Stimulated activated CD4-positive, alpha-beta T cell treated with anti-CD3 and anti-CD28 coated beads, Interleukin-2, amount 100 ng/mL, for 48 hours (primary cell): Measurements from ENCODE around the gene KRTCAP3.

Experiments
- DNase-seq, 2 donors: peaks; one replicate each; pipeline ENCODE4 v3.0.0-alpha.2; 2020

KRTCAP3 gene

DNA sequence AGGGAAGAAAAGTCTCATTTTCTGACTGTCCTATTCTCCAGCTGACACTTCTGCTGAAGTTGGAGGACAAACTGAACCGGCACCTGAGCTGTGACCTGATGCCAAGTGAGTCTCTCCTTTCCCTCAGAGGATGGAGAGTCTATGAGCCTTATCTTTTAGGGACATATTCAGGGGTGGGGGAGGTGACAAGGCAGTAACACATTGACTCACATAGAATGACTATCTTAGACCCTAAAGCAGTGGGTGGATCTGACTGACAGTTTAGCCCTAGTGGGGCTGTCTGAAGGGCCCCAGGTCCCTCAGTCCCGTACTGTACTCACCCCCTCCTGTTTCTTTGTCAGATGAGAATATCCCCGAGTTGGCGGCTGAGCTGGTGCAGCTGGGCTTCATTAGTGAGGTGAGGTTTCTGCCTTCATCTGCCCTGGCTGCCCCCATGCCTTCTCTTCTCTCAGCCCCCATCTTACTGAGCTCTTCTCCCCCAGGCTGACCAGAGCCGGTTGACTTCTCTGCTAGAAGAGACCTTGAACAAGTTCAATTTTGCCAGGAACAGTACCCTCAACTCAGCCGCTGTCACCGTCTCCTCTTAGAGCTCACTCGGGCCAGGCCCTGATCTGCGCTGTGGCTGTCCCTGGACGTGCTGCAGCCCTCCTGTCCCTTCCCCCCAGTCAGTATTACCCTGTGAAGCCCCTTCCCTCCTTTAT lies 805 bp upstream of the KRTCAP3 start:
- DNase-seq, result no peak

DNA sequence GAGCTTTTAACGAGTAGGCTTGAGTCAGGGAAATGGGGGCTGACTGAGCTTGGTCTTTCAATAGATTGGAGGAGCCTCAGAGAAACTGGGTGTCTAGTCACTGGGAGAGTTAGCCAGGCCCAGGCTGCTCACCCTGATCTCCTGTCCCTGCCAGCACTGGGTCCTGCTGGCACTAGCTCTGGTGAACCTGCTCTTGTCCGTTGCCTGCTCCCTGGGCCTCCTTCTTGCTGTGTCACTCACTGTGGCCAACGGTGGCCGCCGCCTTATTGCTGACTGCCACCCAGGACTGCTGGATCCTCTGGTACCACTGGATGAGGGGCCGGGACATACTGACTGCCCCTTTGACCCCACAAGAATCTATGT lies 720 bp downstream of the KRTCAP3 start:
- DNase-seq, result no peak

- no peak for DNase-seq
Observed at GRCh38 chr2:27445155-27445554, 3.0 kb downstream of the KRTCAP3 start.

- DNase-seq, result no peak
Observed at GRCh38 chr2:27445615-27446014, 3.4 kb downstream of the KRTCAP3 start.

DNA sequence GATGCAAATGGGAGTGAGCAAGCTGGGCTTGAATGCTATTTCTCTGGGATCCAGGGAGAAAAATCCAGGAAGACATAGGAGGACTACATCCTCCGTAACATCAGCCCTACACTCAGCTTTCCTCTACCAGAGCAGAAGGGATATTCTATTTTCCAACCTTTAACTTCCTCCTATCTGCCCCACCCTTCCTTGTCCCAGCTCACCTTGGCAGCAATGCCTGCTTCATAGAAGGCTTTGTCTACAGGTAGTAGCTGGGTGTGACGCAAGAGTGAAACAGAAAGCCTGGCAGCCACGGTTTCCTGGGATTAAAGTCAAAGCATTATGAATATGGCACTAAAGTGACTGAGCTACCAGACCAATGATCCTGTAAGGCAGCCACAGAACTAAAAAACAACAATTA lies 3.9 kb downstream of the KRTCAP3 start:
- DNase-seq, result no peak

GRCh38 chr2:27448381-27448780 lies 6.2 kb downstream of the KRTCAP3 start:
- no peak for DNase-seq

- no peak for DNase-seq
Observed at GRCh38 chr2:27451095-27451494, 8.9 kb downstream of the KRTCAP3 start.

DNA sequence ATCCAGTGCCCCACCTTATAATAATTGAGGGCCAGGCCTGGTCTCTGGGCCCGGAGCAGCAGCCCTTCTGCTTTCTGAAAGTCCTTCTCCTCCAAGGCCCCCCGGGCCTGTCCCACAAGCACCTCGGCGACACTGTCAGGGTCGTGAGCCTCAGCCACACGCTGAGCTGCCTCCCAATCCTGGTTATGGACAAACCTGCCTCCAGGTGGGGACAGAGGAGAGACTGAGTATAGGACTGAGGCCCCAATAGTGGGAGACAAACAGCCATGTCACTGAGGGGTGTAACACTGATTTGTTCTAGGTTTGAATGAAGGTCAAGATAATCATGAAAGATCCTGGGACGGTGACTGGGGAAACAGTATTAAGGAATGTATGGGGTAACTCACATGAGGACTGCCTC lies 11.8 kb downstream of the KRTCAP3 start:
- no peak for DNase-seq

DNA sequence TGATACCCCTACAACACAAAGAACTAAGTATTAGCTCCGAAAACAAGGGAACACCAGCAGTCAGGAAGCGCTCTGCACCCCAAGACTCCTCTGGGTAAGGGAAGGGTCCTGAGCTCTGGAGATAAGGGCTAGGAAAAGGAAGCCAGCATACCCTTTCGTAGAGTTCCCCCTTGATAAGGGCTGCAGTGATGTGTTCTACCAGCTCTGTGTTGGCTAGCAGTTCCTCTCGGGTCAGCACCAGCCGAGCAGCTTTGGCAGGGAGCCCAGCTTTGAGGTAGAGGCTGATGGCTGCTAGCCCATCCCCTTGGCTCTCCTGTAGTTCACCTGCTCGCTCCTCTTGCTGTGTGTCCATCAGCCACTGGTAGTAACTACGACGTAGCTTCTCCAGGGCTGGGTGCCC lies 18.9 kb downstream of the KRTCAP3 start:
- no peak for DNase-seq

DNA sequence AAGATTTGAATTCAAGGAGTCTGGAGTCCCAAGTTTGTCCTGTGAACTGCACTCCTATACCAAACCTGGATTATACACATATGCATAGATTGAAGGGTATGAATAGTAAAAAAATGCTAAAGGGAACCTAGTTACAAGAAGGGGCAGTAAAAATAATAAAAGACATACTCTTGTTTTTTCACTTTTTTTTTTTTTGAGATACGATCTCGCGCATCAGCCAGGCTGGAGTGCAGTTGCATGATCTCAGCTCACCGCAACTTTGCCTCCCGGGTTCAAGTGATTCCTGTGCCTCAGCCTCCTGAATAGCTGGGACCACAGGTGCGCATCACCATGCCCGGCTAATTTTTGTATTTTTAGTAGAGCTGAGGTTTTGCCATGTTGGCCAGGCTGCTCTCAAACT lies 22.3 kb downstream of the KRTCAP3 start:
- DNase-seq, result no peak

GRCh38 chr2:27471961-27472360 lies 29.8 kb downstream of the KRTCAP3 start:
- DNase-seq, result no peak

- no peak for DNase-seq
Observed at GRCh38 chr2:27485496-27485895, 43.3 kb downstream of the KRTCAP3 start.

- no peak for DNase-seq
Observed at GRCh38 chr2:27489118-27489497, 46.9 kb downstream of the KRTCAP3 start.

- peak; percentile 97 to 98 for DNase-seq
Observed at GRCh38 chr2:27489498-27490397, 47.6 kb downstream of the KRTCAP3 start, which contains the start of gene IFT172. TSS of gene IFT172 (minus strand) at chr2:27489743. CDS start at chr2:27489653, 90 bp downstream.

GRCh38 chr2:27492557-27492956 lies 50.4 kb downstream of the KRTCAP3 start:
- DNase-seq, result no peak

DNA sequence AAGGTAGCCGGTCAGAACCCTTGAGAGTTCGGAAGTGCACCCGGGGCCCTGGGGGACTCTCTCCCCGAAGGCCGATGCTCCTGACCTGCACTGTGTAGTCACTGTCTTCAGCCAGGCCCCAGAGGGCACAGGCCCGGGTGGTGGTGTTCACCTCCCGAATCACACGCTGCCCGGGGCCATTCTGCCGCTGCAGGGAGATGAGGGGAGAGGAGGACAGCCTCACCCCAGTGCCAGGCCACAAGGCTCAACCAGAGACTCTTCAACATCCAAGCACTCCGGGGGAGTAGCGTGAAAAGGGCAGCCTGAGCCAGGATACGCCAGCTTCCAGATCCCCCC lies 51.7 kb downstream of the KRTCAP3 start:
- DNase-seq, result no peak
